OCI-M1 (cell line): ENCODE data around the gene CELA3A.
"Not testable (repeated sequence)": the region's sequence is repeated elsewhere in the genome, so short reads cannot be mapped to it uniquely, and the experiment has no call there.

Experiments
- DNase-seq: peaks from one replicate; lab custom pipeline; 2025; lab: John Stamatoyannopoulos, UW

CELA3A gene, protein sequence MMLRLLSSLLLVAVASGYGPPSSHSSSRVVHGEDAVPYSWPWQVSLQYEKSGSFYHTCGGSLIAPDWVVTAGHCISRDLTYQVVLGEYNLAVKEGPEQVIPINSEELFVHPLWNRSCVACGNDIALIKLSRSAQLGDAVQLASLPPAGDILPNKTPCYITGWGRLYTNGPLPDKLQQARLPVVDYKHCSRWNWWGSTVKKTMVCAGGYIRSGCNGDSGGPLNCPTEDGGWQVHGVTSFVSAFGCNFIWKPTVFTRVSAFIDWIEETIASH

DNA sequence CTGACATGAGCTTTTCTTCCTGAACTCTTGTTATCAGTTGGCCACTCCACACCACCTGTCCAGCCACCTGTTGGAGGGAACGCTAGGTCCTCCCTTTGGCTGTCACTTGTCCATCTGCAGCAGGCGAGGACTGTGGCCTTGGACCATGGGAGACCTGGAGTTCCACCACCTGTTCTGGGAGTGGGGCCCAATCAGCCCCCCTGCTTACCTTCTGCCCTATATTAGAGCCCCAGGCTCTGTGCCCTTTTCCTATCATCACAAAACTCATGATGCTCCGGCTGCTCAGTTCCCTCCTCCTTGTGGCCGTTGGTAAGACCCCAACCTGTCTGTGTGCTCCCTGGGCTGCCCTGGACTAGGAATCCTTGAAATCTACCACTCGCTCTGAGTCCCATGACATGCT is at the start of gene CELA3A:
CELA3A (plus strand) TSS at position 249 of the 400 bp plus-strand sequence; CDS start at position 267, 18 bp downstream.
- DNase-seq: no peak

DNA sequence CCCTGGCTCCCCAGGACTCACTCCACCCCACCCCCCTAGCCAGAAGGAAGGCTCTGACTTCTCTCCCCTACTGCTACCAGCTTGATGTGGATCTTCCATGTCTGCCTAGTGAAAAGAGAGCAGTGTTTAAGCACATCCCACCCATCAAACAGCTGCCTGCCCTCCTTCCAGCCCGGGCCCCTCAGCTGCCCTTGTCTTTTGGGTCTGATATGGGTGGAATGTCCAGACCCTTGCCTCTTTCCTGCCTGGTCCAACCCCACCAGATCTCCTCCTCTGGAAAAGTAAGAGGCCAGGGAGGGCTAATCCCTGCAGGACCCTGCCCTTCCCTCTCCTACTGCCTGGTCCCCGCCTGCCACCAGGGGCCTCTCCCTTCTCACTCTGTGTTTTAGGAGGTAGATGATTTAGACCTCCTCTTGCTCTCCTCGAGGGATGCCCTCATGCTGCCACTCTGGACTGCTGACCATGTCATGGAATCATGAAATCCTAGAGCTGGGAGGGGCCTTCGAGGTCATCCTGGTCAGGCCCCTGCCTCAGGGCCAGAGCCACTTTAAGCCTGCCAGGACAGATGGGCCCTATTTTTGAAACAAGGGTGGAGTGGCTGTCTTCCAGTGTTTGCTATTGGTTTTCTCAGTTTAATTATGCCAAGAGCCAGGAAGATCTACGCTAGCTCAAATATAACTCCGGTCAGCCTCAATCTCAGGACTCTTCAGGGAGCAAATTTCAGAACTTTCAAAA is 48.5 kb upstream of the CELA3A start:
- DNase-seq: no peak

DNA sequence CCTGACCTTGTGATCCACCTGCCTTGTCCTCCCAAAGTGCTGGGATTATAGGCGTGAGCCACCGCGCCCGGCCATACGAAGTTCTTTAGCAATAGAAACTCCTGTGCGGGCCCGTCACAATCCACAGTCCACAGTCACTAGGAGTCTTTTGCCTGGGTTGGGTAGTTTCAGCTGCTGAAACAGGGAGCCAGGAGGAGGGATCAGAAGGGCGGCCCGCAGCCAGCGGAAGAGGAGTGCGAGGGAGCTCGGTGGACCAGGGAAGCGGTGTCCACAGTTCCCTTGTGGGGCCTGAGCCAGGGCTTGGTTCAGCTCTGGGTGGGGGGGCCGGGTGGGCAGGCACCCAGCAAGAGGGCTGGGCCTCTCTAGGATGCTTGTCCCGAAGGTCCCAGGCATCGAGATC is 46.4 kb upstream of the CELA3A start:
- DNase-seq: no peak

DNA sequence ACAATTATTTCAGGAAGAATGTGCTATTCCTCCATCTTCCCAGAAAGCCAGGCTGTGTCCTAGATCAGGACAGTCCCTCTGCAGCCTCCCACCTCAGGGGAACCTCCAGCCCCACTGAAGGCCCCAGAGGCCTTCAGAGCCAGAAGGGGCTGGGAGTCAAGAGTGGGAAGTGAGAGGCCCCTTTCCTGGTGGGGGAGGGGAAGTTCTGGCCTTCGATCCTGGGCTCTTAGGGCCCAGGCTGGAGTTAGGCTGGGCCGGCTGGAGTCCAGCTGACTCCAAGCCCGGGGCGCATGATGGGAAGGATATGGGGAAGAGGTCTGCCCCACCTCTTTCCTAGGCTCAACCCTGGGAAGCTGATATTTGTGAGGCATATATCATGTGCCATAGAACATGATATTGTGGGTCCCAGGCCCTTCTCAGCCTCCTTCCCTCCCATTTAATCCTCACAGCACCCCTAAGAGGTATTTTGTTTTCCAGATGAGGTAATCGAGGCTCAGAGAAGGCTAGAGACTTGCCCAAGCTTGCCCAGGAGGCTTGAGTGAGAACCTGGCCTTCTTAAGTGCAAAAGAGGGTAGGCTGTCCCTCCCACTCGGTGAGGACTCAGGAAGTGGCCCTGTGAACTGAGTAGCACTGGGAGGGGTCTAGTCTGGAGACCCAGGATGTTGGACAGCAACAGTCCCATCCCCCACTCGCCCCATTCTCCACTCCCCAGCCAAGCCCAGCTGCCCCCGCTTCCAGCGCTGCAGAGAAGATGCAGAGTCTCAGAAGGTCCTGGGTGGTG is 45.8 kb upstream of the CELA3A start:
- no peak for DNase-seq

- no peak for DNase-seq
These were observed 44.5 kb upstream of the CELA3A start for GRCh38 chr1:21956720-21957552.

GRCh38 chr1:21961337-21961736 is 40.1 kb upstream of the CELA3A start:
- no peak for DNase-seq

DNA sequence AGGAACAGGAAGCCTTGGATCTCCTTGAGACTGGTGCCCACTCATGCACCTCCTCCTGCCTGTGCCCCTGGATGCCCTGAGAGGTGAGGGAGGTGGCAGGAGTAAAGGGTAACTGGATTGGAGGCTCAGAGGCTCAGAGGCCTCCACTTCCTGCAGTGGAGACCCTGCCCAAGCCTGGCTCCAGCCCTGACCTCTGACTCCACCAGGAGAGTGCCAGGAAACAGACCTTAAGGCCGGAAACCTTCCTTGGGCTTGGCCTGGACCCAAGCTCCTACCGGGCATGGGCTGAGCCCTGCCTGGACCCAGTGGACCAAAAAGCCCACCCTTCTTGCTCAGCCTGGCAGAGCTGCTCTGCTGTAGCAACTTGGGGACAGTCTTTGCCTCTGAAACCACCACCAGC is 39.7 kb upstream of the CELA3A start:
- DNase-seq: no peak

DNA sequence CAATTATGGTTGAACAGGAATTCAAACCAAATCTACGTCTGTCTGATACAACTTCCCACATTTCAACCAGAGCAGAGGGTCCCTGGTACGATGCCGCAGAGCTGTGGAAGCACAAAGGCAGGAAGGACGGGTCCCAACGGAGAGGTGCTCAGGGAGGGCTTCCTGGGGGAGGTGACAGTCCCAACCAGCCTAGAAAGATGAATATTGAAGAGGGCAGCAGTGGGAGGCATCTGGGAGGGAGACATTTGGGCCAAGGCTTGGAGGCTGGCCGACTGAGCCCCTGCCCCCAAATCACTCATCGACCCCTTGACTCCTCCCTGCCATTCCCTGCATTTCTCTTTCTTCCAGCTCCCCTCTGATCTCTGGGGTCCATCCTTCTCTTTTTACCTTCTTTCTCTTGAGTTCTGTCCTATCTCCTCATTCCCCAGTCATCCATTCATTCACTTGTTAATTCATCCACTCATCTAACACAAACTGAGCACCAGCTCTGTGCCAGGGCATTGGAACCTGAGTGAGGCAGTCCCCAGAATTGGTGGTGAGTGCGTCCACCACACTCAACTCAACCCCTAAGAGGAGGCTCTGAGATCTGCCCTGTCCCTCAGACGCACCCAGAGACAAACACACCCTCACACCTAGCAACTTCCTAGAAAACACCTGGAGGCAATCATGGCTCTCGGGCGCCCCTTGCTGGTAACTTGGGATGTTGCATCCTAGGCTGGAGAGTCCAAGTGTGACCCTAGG is 37.8 kb upstream of the CELA3A start:
- DNase-seq: peak; percentile 89

- DNase-seq: no peak
These were observed 35.0 kb upstream of the CELA3A start for GRCh38 chr1:21966247-21967000.

- not testable (repeated sequence) for DNase-seq
These were observed 34.2 kb upstream of the CELA3A start for GRCh38 chr1:21967216-21967615.

DNA sequence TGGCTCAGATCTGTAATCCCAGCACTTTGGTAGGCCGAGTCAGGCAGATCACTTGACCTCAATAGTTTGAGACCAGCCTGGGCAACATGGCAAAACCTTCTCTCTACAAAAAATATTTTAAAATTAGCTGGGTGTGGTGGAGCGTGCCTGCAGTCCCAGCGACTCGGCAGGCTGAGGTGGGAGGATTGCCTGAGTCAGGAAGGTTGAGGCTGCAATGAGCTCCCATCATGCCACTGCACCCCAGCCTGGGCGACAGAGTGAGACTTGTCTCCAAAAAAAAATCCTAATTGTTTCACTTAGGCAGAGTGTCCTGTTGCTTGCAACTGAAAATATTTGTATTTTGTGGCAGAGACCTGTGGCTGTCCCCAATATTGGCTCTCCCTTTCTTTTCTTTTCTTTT is 32.4 kb upstream of the CELA3A start:
- not testable (repeated sequence) for DNase-seq

DNA sequence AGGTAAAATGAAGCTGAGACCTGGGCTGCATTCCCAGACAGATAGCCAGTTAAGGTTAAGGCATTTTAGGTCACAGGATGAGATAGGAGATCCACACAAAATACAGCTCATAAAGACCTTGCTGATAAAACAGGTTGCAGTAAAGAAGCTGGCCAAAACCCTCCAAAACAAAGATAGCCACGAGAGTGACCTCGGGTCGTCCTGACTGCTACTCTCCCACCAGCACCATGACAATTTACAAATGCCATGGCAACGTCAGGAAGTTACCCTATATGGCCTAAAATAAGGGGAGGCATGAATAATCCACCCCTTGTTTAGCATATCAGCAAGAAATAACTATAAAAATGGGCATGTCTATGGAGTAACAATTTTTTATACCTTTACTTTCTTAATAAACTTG is 30.9 kb upstream of the CELA3A start:
- DNase-seq: not testable (repeated sequence)

DNA sequence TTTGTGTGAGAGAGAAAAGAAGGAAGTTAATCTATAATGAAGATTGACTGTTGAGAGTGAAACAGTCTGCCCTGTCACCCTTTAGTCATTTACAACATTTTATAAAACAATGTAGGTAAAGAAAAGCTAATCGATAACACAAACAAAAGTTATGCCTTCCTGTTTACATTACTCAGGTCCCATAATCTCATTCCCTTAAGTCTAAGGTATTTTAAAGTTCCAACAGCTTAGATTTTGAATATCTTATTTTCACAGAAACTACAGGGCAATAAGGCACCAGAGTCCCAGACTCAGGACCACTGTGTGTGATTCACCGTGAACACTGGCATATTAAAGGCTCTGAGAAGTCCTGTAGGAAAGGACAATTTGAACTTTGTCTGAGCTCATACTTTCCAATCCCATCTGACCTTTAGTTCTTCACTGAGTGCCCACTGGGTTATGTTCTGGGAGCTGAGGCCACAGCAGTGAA is 28.4 kb upstream of the CELA3A start:
- not testable (repeated sequence) for DNase-seq

- not testable (repeated sequence) for DNase-seq
These were observed 27.5 kb upstream of the CELA3A start for GRCh38 chr1:21973948-21974347.

DNA sequence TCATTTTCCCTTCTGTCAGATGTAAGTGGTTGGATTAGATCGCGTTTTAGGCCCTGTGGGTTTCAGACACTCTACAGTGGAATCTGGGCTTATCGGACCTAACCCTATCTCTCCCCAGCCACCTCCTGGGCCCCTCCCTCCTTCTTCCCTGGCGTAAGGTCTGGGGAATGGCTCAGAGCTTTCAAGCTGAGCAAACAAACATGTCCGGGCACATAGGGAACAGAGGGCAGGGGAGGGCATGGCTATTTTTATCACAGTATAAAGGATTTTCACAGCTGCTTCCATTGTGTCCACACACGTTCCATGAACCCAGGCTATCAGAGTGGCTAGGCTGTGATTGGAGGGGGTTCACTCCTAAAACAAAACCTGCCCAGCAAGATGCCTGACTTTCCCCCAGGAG is 26.8 kb upstream of the CELA3A start:
- not testable (repeated sequence) for DNase-seq

DNA sequence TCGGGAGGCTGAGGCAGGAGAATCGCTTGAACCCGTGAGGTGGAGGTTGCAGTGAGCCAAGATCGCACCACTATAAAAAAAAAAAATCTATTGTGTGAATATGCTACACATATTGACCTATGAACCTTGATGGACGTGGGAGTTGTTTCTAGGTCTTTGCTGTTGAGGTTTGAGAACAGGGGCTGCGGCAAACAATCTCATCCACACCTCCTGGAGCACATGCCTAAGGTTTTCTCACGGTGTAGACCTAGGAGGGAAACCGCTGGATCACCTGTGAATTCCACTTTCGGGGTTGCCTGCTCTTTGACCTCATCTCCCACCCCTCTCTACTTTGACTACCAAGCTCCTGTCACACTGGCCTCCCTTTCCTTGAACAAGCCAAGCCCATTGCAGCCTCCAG is 26.2 kb upstream of the CELA3A start:
- DNase-seq: not testable (repeated sequence)

GRCh38 chr1:21976703-21977239 is 24.7 kb upstream of the CELA3A start, which contains the start of gene CELA3B:
CELA3B (plus strand) TSS chr1:21977022; CDS start chr1:21977040, 18 bp downstream.
- DNase-seq: not testable (repeated sequence)

DNA sequence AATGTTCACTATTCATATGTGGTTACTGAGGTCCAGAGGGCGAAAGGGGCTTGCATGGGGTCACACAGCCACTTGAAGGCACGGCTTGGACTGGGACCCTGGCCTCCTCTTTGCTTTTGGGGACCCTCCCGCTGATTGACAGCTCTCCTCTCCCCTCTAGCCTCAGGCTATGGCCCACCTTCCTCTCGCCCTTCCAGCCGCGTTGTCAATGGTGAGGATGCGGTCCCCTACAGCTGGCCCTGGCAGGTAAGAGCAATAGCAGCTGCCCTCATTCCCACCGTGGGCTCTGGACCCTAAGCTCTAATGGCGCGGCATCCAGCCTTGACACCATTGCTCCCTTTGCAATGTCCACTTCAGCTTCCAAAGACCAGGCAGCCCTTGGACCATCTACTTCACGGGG is 23.2 kb upstream of the CELA3A start:
- not testable (repeated sequence) for DNase-seq

DNA sequence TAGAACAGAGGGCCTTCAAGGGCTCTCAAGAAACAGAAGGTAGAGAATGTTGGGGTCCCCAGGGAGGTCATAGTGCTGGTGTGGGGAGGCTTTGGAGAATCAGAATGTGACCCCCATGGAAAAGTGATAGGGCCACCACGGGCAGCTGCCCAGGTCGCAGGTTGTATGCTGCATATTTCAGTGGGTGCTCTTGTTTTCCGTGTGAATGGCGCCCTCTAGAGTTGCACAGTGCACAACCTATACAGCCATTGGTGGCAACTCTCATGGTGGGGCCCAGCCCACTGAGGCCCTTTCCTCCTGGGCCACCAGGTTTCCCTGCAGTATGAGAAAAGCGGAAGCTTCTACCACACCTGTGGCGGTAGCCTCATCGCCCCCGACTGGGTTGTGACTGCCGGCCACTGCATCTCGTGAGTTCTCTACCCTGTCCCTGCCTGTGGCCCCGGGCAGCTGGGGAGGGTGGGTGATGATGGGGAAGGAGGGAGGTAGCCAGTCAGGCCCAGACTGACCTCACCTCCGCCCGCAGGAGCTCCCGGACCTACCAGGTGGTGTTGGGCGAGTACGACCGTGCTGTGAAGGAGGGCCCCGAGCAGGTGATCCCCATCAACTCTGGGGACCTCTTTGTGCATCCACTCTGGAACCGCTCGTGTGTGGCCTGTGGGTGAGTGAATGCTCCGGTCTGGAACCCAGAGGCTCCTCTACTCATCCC is 20.8 kb upstream of the CELA3A start:
- not testable (repeated sequence) for DNase-seq
